OCI-LY3 (cell line): Measurements from ENCODE around the gene CIITA.

Source experiments
- H2AFZ ChIP-seq: fragments of 200-600, 300-600 bp; shearing (Covaris generic); 2 replicates; pipeline ENCODE4 v1.6.0; 2014; ENCODE audit warnings: antibody characterized with exemption, low read depth, low read length
- H3K27ac ChIP-seq: fragments of 200-600, 300-600 bp; sonication (generic); 2 replicates; pipeline ENCODE4 v1.5.1; 2014; ENCODE audit warnings: mild to moderate bottlenecking, low read length, moderate library complexity, mixed read lengths
- H3K27me3 ChIP-seq: fragments of 200-600, 300-600 bp; sonication (generic); 2 replicates; pipeline ENCODE4 v1.6.1; 2014; ENCODE audit warnings: low read depth, low read length, mixed read lengths
- H3K36me3 ChIP-seq: fragments of 200-600, 300-600 bp; sonication (generic); replicated peaks from 2 replicates; pipeline ENCODE3; 2014; ENCODE audit warnings: low read depth, low read length, mixed read lengths
- H3K4me1 ChIP-seq: fragments of 300-600, 200-600 bp; sonication (generic); 2 replicates; pipeline ENCODE4 v1.6.1; 2014; ENCODE audit warnings: low read length, mixed read lengths
- H3K4me2 ChIP-seq: fragments of 200-600, 300-600 bp; sonication (generic); 2 replicates; pipeline ENCODE4 v1.6.1; 2014; ENCODE audit warnings: low read length, mixed read lengths
- H3K4me3 ChIP-seq: fragments of 300-600, 200-600 bp; sonication (generic); 2 replicates; pipeline ENCODE4 v1.5.1; 2014; ENCODE audit warnings: antibody characterized with exemption, mild to moderate bottlenecking, low read length, moderate library complexity
- H3K79me2 ChIP-seq: fragments of 300-600, 200-600 bp; shearing (Covaris generic); 2 replicates; pipeline ENCODE4 v1.6.1; 2014; ENCODE audit warnings: mild to moderate bottlenecking, low read length, mixed read lengths
- H3K9ac ChIP-seq: fragments of 300-600, 200-600 bp; shearing (Covaris generic); 2 replicates; pipeline ENCODE4 v1.6.0; 2014; ENCODE audit warnings: mild to moderate bottlenecking, low read length, moderate library complexity
- H3K9me3 ChIP-seq: fragments of 200-600, 300-600 bp; shearing (Covaris generic); 2 replicates; pipeline ENCODE4 v1.6.1; 2014; ENCODE audit warnings: low read length, mixed read lengths; ENCODE audit not compliant: insufficient read depth
- H4K20me1 ChIP-seq: fragments of 200-600, 300-600 bp; sonication (generic); 2 replicates; pipeline ENCODE4 v1.6.1; 2016; ENCODE audit warnings: low read length, mixed read lengths; ENCODE audit not compliant: insufficient read depth
- EZH2phosphoT487 ChIP-seq: fragments of 200-600 bp; shearing (Covaris generic); IDR thresholded peaks from 2 replicates; pipeline ENCODE4 v1.6.1; 2018; ENCODE audit warnings: antibody characterized with exemption, mixed run types, low read depth
- TF ChIP-seq, protein P1 (sequence below): fragments of 200-600, 300-600 bp; sonication (generic); IDR thresholded peaks from 2 replicates; pipeline ENCODE4 v1.5.1; 2014; ENCODE audit warnings: antibody characterized with exemption, low read length, low read depth

CIITA gene

DNA sequence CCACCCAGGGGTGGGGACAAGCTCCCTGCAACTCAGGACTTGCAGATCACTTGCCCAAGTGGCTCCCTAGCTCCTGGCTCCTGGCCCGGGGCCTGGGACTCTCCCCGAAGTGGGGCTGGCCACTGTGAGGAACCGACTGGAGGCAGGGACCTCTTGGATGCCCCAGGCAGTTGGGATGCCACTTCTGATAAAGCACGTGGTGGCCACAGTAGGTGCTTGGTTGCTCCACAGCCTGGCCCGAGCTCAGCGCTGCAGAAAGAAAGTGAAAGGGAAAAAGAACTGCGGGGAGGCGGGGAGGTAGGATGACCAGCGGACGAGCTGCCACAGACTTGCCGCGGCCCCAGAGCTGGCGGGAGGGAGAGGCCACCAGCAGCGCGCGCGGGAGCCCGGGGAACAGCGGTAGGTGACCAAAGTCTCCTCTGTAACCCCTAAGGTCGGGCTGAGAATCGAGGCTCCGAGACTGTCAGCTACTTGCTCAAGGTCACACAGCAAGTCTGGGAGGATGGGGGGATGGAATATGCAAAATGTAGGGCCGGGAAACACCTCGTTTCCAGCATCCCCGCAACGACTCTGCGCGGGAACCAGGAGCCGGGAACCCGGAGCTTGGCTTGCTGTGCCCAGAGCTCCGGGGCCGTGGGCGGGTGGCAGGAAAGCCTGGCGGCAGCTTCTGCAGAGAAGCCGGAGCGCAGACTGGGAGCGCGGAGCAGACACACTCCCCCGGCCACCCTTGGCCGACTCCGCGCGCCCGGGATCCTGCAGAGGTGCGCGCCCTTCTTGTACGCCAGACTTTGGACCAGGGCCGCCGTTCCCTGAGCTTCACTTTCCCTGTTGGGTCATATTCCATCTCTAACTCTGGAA is 1.9 kb downstream of the CIITA start:
- H3K27me3 ChIP-seq = no peaks in the 10 kb centered on the region
- peak overlapping the region; percentile 95 for H3K27ac ChIP-seq
- H3K79me2 ChIP-seq = peaks cover 80% of the 10 kb centered on the region
- H3K36me3 ChIP-seq = peaks cover 63% of the 10 kb centered on the region
- H3K4me3 ChIP-seq = peak overlapping the region; percentile 96
- H2AFZ ChIP-seq = no peak overlapping the region
- peaks cover 58% of the 10 kb centered on the region for H4K20me1 ChIP-seq
- H3K4me2 ChIP-seq = peak overlapping the region; percentile 84
- H3K4me1 ChIP-seq = peaks cover 65% of the 10 kb centered on the region
- TF ChIP-seq EZH2phosphoT487 = no peak
- TF ChIP-seq, protein P1, sequence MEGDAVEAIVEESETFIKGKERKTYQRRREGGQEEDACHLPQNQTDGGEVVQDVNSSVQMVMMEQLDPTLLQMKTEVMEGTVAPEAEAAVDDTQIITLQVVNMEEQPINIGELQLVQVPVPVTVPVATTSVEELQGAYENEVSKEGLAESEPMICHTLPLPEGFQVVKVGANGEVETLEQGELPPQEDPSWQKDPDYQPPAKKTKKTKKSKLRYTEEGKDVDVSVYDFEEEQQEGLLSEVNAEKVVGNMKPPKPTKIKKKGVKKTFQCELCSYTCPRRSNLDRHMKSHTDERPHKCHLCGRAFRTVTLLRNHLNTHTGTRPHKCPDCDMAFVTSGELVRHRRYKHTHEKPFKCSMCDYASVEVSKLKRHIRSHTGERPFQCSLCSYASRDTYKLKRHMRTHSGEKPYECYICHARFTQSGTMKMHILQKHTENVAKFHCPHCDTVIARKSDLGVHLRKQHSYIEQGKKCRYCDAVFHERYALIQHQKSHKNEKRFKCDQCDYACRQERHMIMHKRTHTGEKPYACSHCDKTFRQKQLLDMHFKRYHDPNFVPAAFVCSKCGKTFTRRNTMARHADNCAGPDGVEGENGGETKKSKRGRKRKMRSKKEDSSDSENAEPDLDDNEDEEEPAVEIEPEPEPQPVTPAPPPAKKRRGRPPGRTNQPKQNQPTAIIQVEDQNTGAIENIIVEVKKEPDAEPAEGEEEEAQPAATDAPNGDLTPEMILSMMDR = no peak
- peak overlapping the region; percentile 100 for H3K9ac ChIP-seq
- H3K9me3 ChIP-seq = no peaks in the 10 kb centered on the region

DNA sequence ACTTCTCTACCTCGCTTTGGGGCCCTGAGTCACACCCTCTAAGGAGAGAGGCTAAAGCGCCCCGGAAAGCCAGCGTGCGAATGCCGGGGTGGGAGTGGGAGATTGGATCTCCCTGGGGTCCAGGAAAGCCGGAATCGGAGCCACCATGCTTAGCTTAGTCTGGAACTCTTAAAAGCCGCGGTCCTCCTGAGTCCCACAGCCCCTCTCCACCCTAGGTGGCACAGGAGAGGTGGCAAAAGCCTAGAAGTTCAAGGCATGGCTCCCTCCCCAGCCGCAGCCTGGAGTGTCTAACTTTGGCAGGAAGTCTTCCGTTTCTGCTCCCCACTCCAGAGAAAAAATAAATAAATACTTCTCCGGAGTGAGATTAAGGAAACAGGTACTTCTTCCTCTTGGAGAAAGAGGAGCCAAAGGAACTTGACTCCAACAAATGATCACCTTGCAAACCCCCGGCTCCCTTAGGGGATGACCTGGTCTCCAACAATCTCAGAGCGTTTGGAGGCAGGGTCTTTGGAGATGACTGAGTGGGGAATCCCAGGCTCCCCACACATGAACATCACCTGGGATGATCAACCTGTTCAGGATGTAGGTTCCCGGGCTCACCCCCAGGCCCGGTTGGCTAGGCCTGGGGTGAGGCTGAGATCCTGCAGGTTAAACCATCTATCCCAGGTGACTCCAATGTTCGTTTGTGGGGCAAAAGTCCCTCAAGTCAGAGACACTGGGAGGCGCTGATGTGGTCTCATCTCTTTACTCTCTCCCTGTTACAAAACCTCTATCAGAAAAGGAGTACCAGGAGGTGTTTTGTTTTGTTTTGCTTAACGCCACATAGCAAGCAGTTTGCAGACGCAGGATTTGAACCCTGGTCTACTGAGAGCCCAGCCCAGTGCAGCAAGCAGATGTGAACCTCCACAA is 2.9 kb downstream of the CIITA start:
- Histone ChIP-seq H3K9me3 (no peaks in the 10 kb centered on the region), H4K20me1 (peaks cover 68% of the 10 kb centered on the region), H3K36me3 (peaks cover 73% of the 10 kb centered on the region), H2AFZ (no peak overlapping the region), H3K27ac (peak overlapping the region; percentile 95), H3K27me3 (no peaks in the 10 kb centered on the region), H3K4me1 (peaks cover 65% of the 10 kb centered on the region), H3K4me3 (peak overlapping the region; percentile 96), H3K79me2 (peaks cover 90% of the 10 kb centered on the region), H3K4me2 (peak overlapping the region; percentile 84), H3K9ac (peak overlapping the region; percentile 100)
- TF ChIP-seq EZH2phosphoT487 = no peak
- TF ChIP-seq, protein P1 = no peak; the same call in 1 of the 2 replicates

DNA sequence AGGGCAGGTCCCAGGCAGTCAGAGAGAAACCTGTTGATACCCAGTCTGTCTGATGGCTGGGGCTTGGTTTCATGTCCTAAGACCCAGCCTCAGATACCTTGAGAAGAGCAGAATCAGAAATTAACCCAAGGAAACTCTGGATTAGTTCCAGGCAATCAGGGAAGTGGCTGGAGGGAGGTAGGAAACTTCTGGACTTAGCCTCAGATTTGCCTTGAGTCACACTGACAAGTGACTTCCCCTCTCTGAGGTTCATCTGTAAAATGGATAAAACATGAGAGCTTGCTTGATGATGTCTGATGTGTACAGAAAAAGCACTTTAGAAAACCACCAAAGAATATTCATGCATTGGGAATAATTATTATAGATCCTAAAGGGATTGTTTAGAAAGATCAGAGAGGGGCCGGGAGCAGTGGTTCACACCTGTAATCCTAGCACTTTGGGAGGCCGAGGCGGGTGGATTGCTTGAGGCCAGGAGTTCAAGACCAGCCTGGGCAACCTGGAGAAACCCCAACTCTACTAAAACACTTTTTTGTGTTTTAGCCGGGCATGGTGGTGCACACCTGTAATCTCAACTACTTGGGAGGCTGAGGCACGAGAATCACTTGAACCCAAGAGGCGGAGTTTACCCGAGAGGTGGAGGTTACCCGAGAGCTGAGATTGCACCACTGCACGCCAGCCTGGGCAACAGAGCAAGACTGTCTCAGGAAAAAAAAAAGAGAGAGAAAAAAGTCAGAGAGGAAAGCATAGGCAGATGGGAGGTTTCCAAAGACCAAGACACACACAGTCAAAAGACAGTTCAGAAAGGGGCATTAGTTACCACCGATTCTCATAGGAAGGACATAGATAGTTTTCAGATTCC is 3.8 kb downstream of the CIITA start:
- H3K27me3 ChIP-seq = no peaks in the 10 kb centered on the region
- H3K4me3 ChIP-seq = peak overlapping the region; percentile 96
- H3K9ac ChIP-seq = peak overlapping the region; percentile 100
- no peaks in the 10 kb centered on the region for H3K9me3 ChIP-seq
- TF ChIP-seq EZH2phosphoT487 = no peak
- TF ChIP-seq, protein P1 = no peak
- H4K20me1 ChIP-seq = peaks cover 77% of the 10 kb centered on the region
- peak overlapping the region; percentile 95 for H3K27ac ChIP-seq
- peak overlapping the region; percentile 84 for H3K4me2 ChIP-seq
- H3K79me2 ChIP-seq = peaks cover 96% of the 10 kb centered on the region
- peaks cover 65% of the 10 kb centered on the region for H3K4me1 ChIP-seq
- H3K36me3 ChIP-seq = peaks cover 81% of the 10 kb centered on the region
- no peak overlapping the region for H2AFZ ChIP-seq
